ENCODE results near the gene DLG1. TPM values are rescaled to one million over a fixed set of nuclear protein-coding genes. Genes with fewer than 3 reads are reported as not detected.

The DLG1 gene
- total RNA-seq, 1 donor from 2014 or later, result 115 TPM

- intact Hi-C loops (cut with DNase I), result loop anchor here (10.0 kb wide), 1 partner anchor 182 kb away; no protein-coding TSS in a partner anchor
- H3K27ac ChIP-seq, result no peak overlapping the region
- DNase-seq (ENCODE audit: extremely low spot score in 2 of 2), result no peak
These were observed 111.4 kb downstream of the DLG1 start for GRCh38 chr3:197186887-197187588.

GRCh38 chr3:197183582-197183981 is 114.8 kb downstream of the DLG1 start:
- Histone ChIP-seq H3K9me3 (no peaks in the 10 kb centered on the region), H3K27ac (no peak overlapping the region), H3K4me3 (no peak overlapping the region), H3K36me3 (no peaks in the 10 kb centered on the region), H3K27me3 (no peaks in the 10 kb centered on the region), H3K4me1 (no peaks in the 10 kb centered on the region)
- no peak for DNase-seq (ENCODE audit: extremely low spot score in 2 of 2)
- intact Hi-C loops (cut with DNase I), result loop anchor here (10.0 kb wide), 1 partner anchor 179 kb away; no protein-coding TSS in a partner anchor
- no peak for TF ChIP-seq POLR2AphosphoS5 (IDR thresholded peaks at IDR 0.05; ENCODE audit: insufficient read depth in 1 of 2, low read depth in 1 of 2)
- no peak for TF ChIP-seq POLR2A (IDR thresholded peaks at IDR 0.05)
- TF ChIP-seq CTCF (IDR thresholded peaks at IDR 0.05), result no peak

More at GRCh38 chr3:197186887-197187588, 111.4 kb downstream of the DLG1 start:
- TF ChIP-seq POLR2AphosphoS5 (IDR thresholded peaks at IDR 0.05; ENCODE audit: insufficient read depth in 1 of 2, low read depth in 1 of 2) (peak in 1 of 2 donors; percentile 11), CTCF (IDR thresholded peaks at IDR 0.05) (peak in 2 of 3 experiments; percentile 53 to 74), POLR2A (IDR thresholded peaks at IDR 0.05) (no peak)
- Histone ChIP-seq H3K4me1 (no peaks in the 10 kb centered on the region), H3K36me3 (no peaks in the 10 kb centered on the region), H3K9me3 (no peaks in the 10 kb centered on the region), H3K27me3 (no peaks in the 10 kb centered on the region), H3K4me3 (no peak overlapping the region)

- Histone ChIP-seq H3K4me3 (no peak overlapping the region), H3K27ac (no peak overlapping the region), H3K4me1 (no peaks in the 10 kb centered on the region), H3K27me3 (no peaks in the 10 kb centered on the region), H3K9me3 (no peaks in the 10 kb centered on the region), H3K36me3 (no peaks in the 10 kb centered on the region)
- intact Hi-C loops (cut with DNase I), result loop anchor here (10.0 kb wide), 1 partner anchor 177 kb away; no protein-coding TSS in a partner anchor
- DNase-seq (ENCODE audit: extremely low spot score in 2 of 2), result no peak
- TF ChIP-seq CTCF (IDR thresholded peaks at IDR 0.05), result no peak
- no peak for TF ChIP-seq POLR2A (IDR thresholded peaks at IDR 0.05)
- TF ChIP-seq POLR2AphosphoS5 (IDR thresholded peaks at IDR 0.05; ENCODE audit: insufficient read depth in 1 of 2, low read depth in 1 of 2), result no peak
These were observed 116.7 kb downstream of the DLG1 start for GRCh38 chr3:197181741-197182140.

GRCh38 chr3:197178998-197179397 is 119.4 kb downstream of the DLG1 start:
- intact Hi-C loops (cut with DNase I), result no loop called here
- Histone ChIP-seq H3K9me3 (no peaks in the 10 kb centered on the region), H3K27ac (no peak overlapping the region), H3K4me3 (no peak overlapping the region), H3K27me3 (no peaks in the 10 kb centered on the region), H3K36me3 (no peaks in the 10 kb centered on the region), H3K4me1 (no peaks in the 10 kb centered on the region)
- no peak for TF ChIP-seq POLR2A (IDR thresholded peaks at IDR 0.05)
- TF ChIP-seq CTCF (IDR thresholded peaks at IDR 0.05), result no peak
- no peak for TF ChIP-seq POLR2AphosphoS5 (IDR thresholded peaks at IDR 0.05; ENCODE audit: insufficient read depth in 1 of 2, low read depth in 1 of 2)
- no peak for DNase-seq (ENCODE audit: extremely low spot score in 2 of 2)

- DNase-seq (ENCODE audit: extremely low spot score in 2 of 2), result no peak
These were observed 122.9 kb downstream of the DLG1 start for GRCh38 chr3:197175503-197175902.

More at GRCh38 chr3:197175503-197175902, 122.9 kb downstream of the DLG1 start:
- H3K27ac ChIP-seq, result no peak overlapping the region
- intact Hi-C loops (cut with DNase I), result no loop called here
- H3K4me1 ChIP-seq, result peaks cover 5% of the 10 kb centered on the region
- H3K9me3 ChIP-seq, result no peaks in the 10 kb centered on the region
- no peaks in the 10 kb centered on the region for H3K36me3 ChIP-seq
- no peak for TF ChIP-seq POLR2A (IDR thresholded peaks at IDR 0.05)
- no peak for TF ChIP-seq POLR2AphosphoS5 (IDR thresholded peaks at IDR 0.05; ENCODE audit: insufficient read depth in 1 of 2, low read depth in 1 of 2)
- no peak for TF ChIP-seq CTCF (IDR thresholded peaks at IDR 0.05)
- H3K27me3 ChIP-seq, result no peaks in the 10 kb centered on the region
- no peak overlapping the region for H3K4me3 ChIP-seq
